GM12891 (cell line): ENCODE measurements around the gene DIP2C.

Experiments used
- PAX5 ChIP-seq: IDR thresholded peaks from 2 replicates; pipeline ENCODE4 v1.6.1; 2011; ENCODE audit warnings: low read length, moderate library complexity, mild to moderate bottlenecking; ENCODE audit not compliant: insufficient read depth, severe bottlenecking
- POLR2A ChIP-seq: IDR thresholded peaks from 2 replicates; pipeline ENCODE4 v1.6.1; 2011; ENCODE audit warnings: low read depth, low read length, control low read depth
- POLR2AphosphoS5 ChIP-seq: IDR thresholded peaks from 2 replicates; pipeline ENCODE4 v1.6.1; 2011; ENCODE audit warnings: low read depth, low read length, control low read depth
- SPI1 ChIP-seq: IDR thresholded peaks from 2 replicates; pipeline ENCODE4 v1.6.1; 2011; ENCODE audit warnings: low read depth, low read length, control low read depth
- TAF1 ChIP-seq: IDR thresholded peaks from 2 replicates; pipeline ENCODE4 v1.6.1; 2011; ENCODE audit warnings: low read depth, low read length, control low read depth

GRCh38 chr10:635088-635861 lies 54.2 kb downstream of the DIP2C start:
- TF ChIP-seq PAX5, result no peak
- no peak for TF ChIP-seq POLR2A
- no peak for TF ChIP-seq POLR2AphosphoS5
- TF ChIP-seq SPI1, result no peak
- no peak for TF ChIP-seq TAF1
